Caco-2 (cell line): ENCODE measurements around the gene KIAA0825. TPM values are rescaled to one million over a fixed set of nuclear protein-coding genes. Genes with fewer than 3 reads are reported as not detected.
"Not testable (repeated sequence)": the region's sequence is repeated elsewhere in the genome, so short reads cannot be mapped to it uniquely, and the experiment has no call there.

ENCODE experiments used
- BruUV-seq: library from RNA; stranded (reverse); fragments of 400-500 nt; replicated peaks from 2 replicates; lab custom pipeline; 2021; lab: Mats Ljungman, UMichigan
- CTCF ChIA-PET: fragments of 300-600 bp; sonication (Branson Sonifier 250); formaldehyde crosslinking; loops from one replicate; lab custom pipeline; 2022; ENCODE audit warnings: antibody characterized with exemption; lab: Charles Lee
- POLR2A ChIA-PET: fragments of 300-600 bp; sonication (Branson Sonifier 250); formaldehyde crosslinking; loops from one replicate; lab custom pipeline; 2022; ENCODE audit warnings: antibody characterized with exemption; lab: Charles Lee
- DNase-seq, 2 experiments: peaks; one replicate each; pipeline versions ENCODE4 v3.0.0 to v3.0.0-alpha.2; 2020 to 2022
- H3K27me3 ChIP-seq: replicated peaks from 2 replicates; pipeline ENCODE4 v1.6.0; 2011; ENCODE audit warnings: low read length; ENCODE audit not compliant: control insufficient read depth, insufficient read depth
- H3K36me3 ChIP-seq: 2 replicates; pipeline ENCODE4 v1.5.1; 2011; ENCODE audit warnings: low read length; ENCODE audit not compliant: control insufficient read depth, insufficient read depth
- H3K4me1 ChIP-seq: fragments of 250-450 bp; sonication (Bioruptor Pico); 2 replicates; pipeline ENCODE4 v1.5.1; 2020; ENCODE audit warnings: mild to moderate bottlenecking
- H3K4me3 ChIP-seq: 2 replicates; pipeline ENCODE4 v1.5.1; 2011; ENCODE audit warnings: low read depth, mild to moderate bottlenecking, control low read depth, low read length
- H3K9me3 ChIP-seq: fragments of 250-450 bp; sonication (Bioruptor Pico); 2 replicates; pipeline ENCODE4 v1.5.1; 2020; ENCODE audit warnings: mild to moderate bottlenecking, moderate library complexity
- H3K27ac Mint-ChIP-seq: one replicate; pipeline ENCODE4 v1.8.0; 2022; ENCODE audit warnings: mixed read lengths; ENCODE audit not compliant: unreplicated experiment
- H3K27me3 Mint-ChIP-seq: one replicate; pipeline ENCODE4 v1.8.0; 2022; ENCODE audit warnings: mixed read lengths; ENCODE audit not compliant: insufficient read depth, unreplicated experiment
- H3K36me3 Mint-ChIP-seq: one replicate; pipeline ENCODE4 v1.8.0; 2022; ENCODE audit warnings: mild to moderate bottlenecking, mixed read lengths; ENCODE audit not compliant: insufficient read depth, unreplicated experiment
- H3K4me1 Mint-ChIP-seq: one replicate; pipeline ENCODE4 v1.8.0; 2022; ENCODE audit warnings: low read depth, mixed read lengths; ENCODE audit not compliant: unreplicated experiment
- H3K4me3 Mint-ChIP-seq: one replicate; pipeline ENCODE4 v1.8.0; 2022; ENCODE audit warnings: mild to moderate bottlenecking, moderate library complexity, mixed read lengths; ENCODE audit not compliant: unreplicated experiment
- H3K9me3 Mint-ChIP-seq: one replicate; pipeline ENCODE4 v1.8.0; 2022; ENCODE audit warnings: mixed read lengths; ENCODE audit not compliant: unreplicated experiment
- CTCF ChIP-seq, 2 experiments: fragments of 200-600 bp in 1 of 2; IDR thresholded peaks; 1 replicate in 1 of 2; 2 replicates in 1 of 2; pipeline versions ENCODE4 v1.5.1 to v1.8.0; 2011 to 2022; ENCODE audit warnings: antibody characterized with exemption in 1 of 2, control low read depth in 1 of 2, inconsistent platforms in 1 of 2, low read depth in 1 of 2, low read length in 1 of 2, mild to moderate bottlenecking in 1 of 2, moderate library complexity in 1 of 2; ENCODE audit not compliant: insufficient read depth in 1 of 2, severe bottlenecking in 1 of 2, unreplicated experiment in 1 of 2
- intact Hi-C: fragments of 100-400 bp; cut with micrococcal nuclease; formaldehyde crosslinking; loops from one replicate; pipeline ENCODE4 v1.10.0; 2022; ENCODE audit not compliant: unreplicated experiment
- total RNA-seq: library from RNA; stranded (reverse); gene quantifications from 2 replicates; pipeline ENCODE4 v1.2.3, GENCODE V29; 2022

KIAA0825 gene
- total RNA-seq, 1 experiment from 2014 or later = 0.50 TPM

- TF ChIP-seq CTCF (IDR thresholded peaks at IDR 0.05; ENCODE audit: insufficient read depth in 1 of 2, low read depth in 1 of 2, low read length in 1 of 2, severe bottlenecking in 1 of 2, unreplicated experiment in 1 of 2) = no peak
- no peak for DNase-seq
- Histone ChIP-seq H3K4me3 (no peak overlapping the region), H3K27me3 (no peaks in the 10 kb centered on the region), H3K36me3 (no peaks in the 10 kb centered on the region), H3K9me3 (no peaks in the 10 kb centered on the region; the same call in 1 of the 2 replicates), H3K4me1 (no peaks in the 10 kb centered on the region)
- Mint-ChIP-seq H3K4me1 (no peaks in the 10 kb centered on the region), H3K9me3 (no peaks in the 10 kb centered on the region), H3K36me3 (no peaks in the 10 kb centered on the region), H3K27ac (no peak overlapping the region), H3K4me3 (no peak overlapping the region), H3K27me3 (no peaks in the 10 kb centered on the region)
- POLR2A ChIA-PET = no interaction called here
- BruUV-seq = no TSS peak
- CTCF ChIA-PET = no interaction called here
- intact Hi-C loops = no loop called here
Measured at GRCh38 chr5:94577466-94578245, 40.7 kb downstream of the KIAA0825 start.

- no TSS peak for BruUV-seq
- no peak for DNase-seq
- no peak for TF ChIP-seq CTCF (IDR thresholded peaks at IDR 0.05; ENCODE audit: insufficient read depth in 1 of 2, low read depth in 1 of 2, low read length in 1 of 2, severe bottlenecking in 1 of 2, unreplicated experiment in 1 of 2)
- Mint-ChIP-seq H3K4me3 (no peak overlapping the region), H3K27me3 (no peaks in the 10 kb centered on the region), H3K4me1 (no peaks in the 10 kb centered on the region), H3K36me3 (no peaks in the 10 kb centered on the region), H3K9me3 (no peaks in the 10 kb centered on the region), H3K27ac (no peak overlapping the region)
- no peaks in the 10 kb centered on the region for H3K9me3 ChIP-seq
- POLR2A ChIA-PET = no interaction called here
- intact Hi-C loops = no loop called here
- CTCF ChIA-PET = no interaction called here
- no peak overlapping the region for H3K4me3 ChIP-seq
- H3K36me3 ChIP-seq = no peaks in the 10 kb centered on the region
- H3K27me3 ChIP-seq = no peaks in the 10 kb centered on the region
- no peaks in the 10 kb centered on the region for H3K4me1 ChIP-seq
Measured at GRCh38 chr5:94575196-94575595, 43.2 kb downstream of the KIAA0825 start.

- H3K4me1 ChIP-seq, H3K4me3 Mint-ChIP-seq, H3K36me3 ChIP-seq, H3K4me1 Mint-ChIP-seq, H3K9me3 Mint-ChIP-seq, intact Hi-C loops, H3K27me3 ChIP-seq, POLR2A ChIA-PET, H3K4me3 ChIP-seq, H3K27me3 Mint-ChIP-seq, H3K9me3 ChIP-seq, H3K36me3 Mint-ChIP-seq, H3K27ac Mint-ChIP-seq, BruUV-seq, CTCF ChIA-PET, DNase-seq: not testable (repeated sequence)
Measured at GRCh38 chr5:94573349-94573748, 45.1 kb downstream of the KIAA0825 start.
